AG09309 (cell line): Measurements from ENCODE around the gene PLD3.

Experiments
- DNase-seq: peaks from one replicate; pipeline ENCODE4 v3.0.0-alpha.2; 2010; ENCODE audit warnings: low read depth
- H3K4me3 ChIP-seq: 2 replicates; pipeline ENCODE4 v1.5.1; 2011; ENCODE audit warnings: mild to moderate bottlenecking, low read depth, low read length, moderate library complexity; ENCODE audit not compliant: control insufficient read depth
- TF ChIP-seq, protein P1 (sequence below): IDR thresholded peaks from 2 replicates; pipeline ENCODE4 v1.5.1; 2011; ENCODE audit warnings: mild to moderate bottlenecking, low read depth, low read length, inconsistent platforms; ENCODE audit not compliant: insufficient read depth, control insufficient read depth; ENCODE audit errors: missing control alignments

PLD3 gene

DNA sequence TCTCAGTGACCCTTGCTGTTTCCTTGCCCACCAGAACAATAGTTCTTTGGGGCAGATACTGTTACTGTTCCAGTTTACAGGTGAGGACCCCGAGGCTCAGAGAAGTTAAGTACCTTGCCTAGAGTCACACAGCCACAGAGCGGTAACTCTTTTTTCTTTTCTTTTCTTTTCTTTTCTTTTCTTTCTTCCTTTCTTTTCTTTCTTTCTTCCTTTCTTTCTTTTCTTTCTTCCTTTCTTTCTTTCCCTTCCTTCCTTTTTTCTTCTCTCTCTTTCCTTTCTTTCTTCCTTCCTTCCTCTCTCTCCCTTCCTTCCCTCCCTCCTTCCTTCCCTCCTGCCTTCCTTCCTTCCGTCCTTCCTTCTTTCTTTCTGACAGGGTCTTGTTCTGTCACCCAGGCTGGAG lies 69.5 kb downstream of the PLD3 start:
- no peak for DNase-seq
- TF ChIP-seq, protein P1, sequence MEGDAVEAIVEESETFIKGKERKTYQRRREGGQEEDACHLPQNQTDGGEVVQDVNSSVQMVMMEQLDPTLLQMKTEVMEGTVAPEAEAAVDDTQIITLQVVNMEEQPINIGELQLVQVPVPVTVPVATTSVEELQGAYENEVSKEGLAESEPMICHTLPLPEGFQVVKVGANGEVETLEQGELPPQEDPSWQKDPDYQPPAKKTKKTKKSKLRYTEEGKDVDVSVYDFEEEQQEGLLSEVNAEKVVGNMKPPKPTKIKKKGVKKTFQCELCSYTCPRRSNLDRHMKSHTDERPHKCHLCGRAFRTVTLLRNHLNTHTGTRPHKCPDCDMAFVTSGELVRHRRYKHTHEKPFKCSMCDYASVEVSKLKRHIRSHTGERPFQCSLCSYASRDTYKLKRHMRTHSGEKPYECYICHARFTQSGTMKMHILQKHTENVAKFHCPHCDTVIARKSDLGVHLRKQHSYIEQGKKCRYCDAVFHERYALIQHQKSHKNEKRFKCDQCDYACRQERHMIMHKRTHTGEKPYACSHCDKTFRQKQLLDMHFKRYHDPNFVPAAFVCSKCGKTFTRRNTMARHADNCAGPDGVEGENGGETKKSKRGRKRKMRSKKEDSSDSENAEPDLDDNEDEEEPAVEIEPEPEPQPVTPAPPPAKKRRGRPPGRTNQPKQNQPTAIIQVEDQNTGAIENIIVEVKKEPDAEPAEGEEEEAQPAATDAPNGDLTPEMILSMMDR: no peak
- H3K4me3 ChIP-seq: no peak overlapping the region

DNA sequence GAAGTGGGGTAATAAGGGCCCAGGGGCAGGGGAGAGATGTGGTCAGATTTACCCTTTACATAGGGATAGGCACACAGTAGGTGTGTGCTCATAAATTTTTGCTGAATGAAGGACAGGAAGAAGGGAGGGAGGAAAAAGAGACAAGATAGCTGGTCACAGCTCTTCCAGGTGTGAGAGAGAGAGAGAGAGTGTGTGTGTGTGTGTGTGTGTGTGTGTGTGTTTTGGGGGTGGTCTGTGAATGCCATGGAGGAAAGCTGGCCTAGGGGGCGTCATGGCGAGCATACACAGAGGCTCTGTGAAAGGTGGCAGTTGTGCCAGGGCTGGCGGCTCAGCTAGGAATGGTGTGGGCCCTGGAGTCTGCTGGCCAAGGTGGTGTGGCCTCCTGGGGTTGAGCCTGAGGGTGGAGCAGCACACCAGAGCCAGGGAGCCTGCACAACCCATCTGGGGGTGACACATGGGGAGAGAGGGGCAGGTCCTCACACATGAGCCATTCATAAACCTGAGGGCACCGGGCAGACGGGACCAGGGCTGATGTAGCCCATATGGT lies 70.6 kb downstream of the PLD3 start:
- no peak overlapping the region for H3K4me3 ChIP-seq
- DNase-seq: no peak
- TF ChIP-seq, protein P1: no peak

DNA sequence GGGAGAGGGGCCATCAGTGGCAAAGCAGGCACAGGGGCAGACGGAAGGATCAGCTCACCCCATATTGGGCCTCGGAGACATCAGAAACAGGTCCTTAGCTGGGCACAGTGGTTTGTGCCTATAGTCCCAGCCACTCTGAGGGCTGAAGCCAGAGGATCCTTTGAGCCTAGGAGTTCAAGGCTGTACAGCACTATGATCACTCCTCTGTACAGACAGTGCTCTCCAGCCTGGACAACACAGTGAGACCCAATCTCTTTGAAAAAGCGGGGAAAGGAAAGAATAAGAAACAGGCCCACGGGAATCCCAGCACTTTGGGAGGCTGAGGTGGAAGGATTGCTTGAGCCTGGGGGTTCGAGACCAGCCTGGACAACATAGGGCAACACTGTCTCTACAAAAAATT lies 71.3 kb downstream of the PLD3 start:
- H3K4me3 ChIP-seq: no peak overlapping the region
- TF ChIP-seq, protein P1: no peak
- no peak for DNase-seq

DNA sequence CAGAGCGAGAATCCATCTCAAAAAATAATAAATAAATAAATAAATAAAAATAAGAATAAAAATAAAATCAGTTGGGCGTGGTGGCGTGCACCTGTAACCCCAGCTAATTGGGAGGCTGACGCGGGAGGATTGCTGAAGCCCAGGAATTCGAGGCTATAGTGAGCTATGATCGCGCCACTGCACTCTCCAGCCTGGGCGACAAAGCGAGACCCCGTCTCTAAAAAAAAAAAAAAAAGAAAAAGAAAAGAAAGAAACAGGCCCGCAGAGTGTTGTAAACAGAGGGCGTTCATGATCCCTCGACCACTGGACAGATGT lies 71.9 kb downstream of the PLD3 start:
- DNase-seq: no peak
- TF ChIP-seq, protein P1: no peak
- peak overlapping the region; percentile 83 for H3K4me3 ChIP-seq

DNA sequence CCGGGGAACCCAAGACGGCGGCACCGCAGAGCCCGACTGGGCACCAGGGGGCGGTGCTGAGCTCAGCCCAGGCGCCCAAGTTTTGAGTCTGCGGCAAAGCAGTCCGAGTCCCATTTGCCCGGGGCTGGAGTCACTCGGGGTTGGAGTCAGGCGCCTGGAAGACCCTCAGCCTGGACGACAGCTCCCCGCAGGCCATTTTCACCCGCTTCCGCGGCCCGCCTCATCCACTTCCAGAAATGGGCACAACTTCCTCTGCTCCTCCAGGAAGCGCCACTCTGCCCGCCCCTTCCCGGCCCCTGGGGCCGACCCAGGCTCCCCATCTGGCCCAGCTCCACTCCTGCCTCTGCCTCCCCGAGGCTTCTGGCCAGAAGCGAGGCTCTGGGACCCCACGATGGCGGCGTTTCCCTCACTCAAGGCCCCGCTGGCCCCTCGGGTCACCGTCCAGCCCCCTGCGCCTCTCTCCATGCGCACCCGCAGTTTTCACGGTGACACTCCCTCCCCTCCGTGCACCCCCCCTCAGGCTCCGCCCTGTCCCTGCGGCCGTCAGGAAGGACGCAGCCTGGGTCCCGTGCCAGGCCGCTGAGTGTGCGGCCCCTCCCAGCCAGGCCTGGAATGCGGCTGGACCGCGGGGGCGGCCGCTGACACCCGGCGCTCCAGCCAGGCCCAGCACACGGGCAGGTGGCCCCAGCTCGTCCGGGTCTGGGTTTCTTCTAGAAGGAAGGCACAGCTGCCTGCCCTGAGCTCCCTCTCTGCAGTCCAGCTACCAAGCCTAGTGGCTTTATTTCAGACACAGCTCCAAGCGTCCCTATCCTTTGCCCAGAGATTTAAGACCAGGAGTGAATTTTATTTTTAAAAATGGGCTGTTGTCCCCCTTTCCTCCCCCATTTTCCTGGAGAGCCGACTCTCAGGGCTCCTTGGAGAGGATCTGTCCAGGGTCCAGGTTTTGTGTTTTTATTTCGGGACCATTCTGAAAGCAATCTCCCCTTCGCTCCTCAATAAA lies 72.6 kb downstream of the PLD3 start:
- DNase-seq: peak; percentile 62
- peak overlapping the region; percentile 83 for H3K4me3 ChIP-seq
- TF ChIP-seq, protein P1: peak; percentile 99

DNA sequence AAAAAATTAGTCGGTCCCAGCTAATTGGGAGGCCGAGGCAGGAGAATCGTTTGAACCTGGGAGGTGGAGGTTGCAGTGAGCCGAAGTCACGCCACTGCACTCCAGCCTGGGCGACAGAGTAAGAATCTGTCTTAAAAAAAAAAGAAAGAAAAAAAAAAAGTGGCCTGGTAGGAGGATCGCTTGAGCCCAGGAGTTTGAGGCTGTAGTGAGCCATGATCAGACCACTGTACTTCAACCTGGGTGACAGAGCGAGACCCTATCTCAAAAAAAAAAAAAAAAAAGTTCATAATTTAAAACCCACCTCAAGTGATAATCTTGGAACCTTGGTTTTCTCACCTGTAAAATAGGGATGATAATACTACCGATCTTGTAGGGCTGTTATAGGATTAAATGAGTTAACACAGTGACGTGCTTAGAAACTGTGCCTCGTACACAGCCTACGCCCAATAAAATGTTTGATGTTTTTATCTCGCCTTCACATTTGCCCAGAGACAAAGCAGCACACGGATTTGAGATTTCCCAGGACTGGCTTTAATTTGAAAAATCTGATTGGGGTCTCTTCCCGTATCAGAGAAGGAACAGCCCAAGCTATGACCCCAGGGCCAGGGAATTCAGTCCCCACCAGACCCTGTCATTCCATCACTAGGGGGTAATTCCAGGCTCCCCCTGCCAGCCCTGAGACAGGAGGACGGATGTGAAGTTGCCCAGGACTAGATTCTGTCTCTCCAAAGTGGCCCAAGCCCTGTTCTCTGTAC lies 73.7 kb downstream of the PLD3 start:
- no peak for DNase-seq
- H3K4me3 ChIP-seq: no peak overlapping the region
- TF ChIP-seq, protein P1: no peak
